A549 (cell line): Measurements from ENCODE around the gene ZNF57. TPM values are rescaled to one million over a fixed set of nuclear protein-coding genes. Genes with fewer than 3 reads are reported as not detected.

Experiments
- ATAC-seq, 2 experiments: fragments of 200-7000 bp in 1 of 2; fragments of >200 bp in 1 of 2; cut with Nextera tagmentation in 1 of 2; cut with Tn5 transposase in 1 of 2; 3 replicates each; pipeline versions ENCODE4 v1.8.0 to v1.9.1; 2018 to 2020; ENCODE audit warnings: mild to moderate bottlenecking in 1 of 2, moderate library complexity in 1 of 2
- CTCF ChIA-PET: fragments of 300-600 bp; sonication (Branson Sonifier 250); formaldehyde crosslinking; extraction: SDS; loops from one replicate; lab custom pipeline; 2021; ENCODE audit warnings: antibody characterized with exemption, inconsistent platforms; lab: Yijun Ruan, JAX
- POLR2A ChIA-PET: fragments of 350-600 bp; formaldehyde crosslinking; extraction: SDS; loops from one replicate; lab custom pipeline; 2021; ENCODE audit warnings: antibody characterized with exemption, inconsistent platforms; lab: Yijun Ruan, JAX
- DNase-seq, 2 experiments: peaks; one replicate each; pipeline versions ENCODE4 v3.0.0 to v3.0.0-alpha.2; 2011 to 2016; ENCODE audit warnings: low read depth in 1 of 2, low spot score in 1 of 2
- FAIRE-seq: peaks from 2 replicates; lab custom pipeline; 2011; peaks lifted over from hg19 to GRCh38; lab: Jason Lieb, UNC
- H3K27ac ChIP-seq, 2 experiments: fragments of >200 bp; sonication (Bioruptor Twin); formaldehyde crosslinking; 3 replicates each; pipeline ENCODE4 v1.5.1; 2016 to 2017
- H3K4me1 ChIP-seq: fragments of >200 bp; sonication (Bioruptor Twin); formaldehyde crosslinking; 3 replicates; pipeline ENCODE4 v1.6.1; 2016
- H3K4me2 ChIP-seq: fragments of >200 bp; sonication (Bioruptor Twin); formaldehyde crosslinking; 3 replicates; pipeline ENCODE4 v1.6.1; 2016
- H3K4me3 ChIP-seq: fragments of >200 bp; sonication (Bioruptor Twin); formaldehyde crosslinking; 3 replicates; pipeline ENCODE4 v1.5.1; 2016
- H3K9me3 ChIP-seq: fragments of >200 bp; sonication (Bioruptor Twin); formaldehyde crosslinking; 3 replicates; pipeline ENCODE4 v1.6.1; 2016
- BHLHE40 ChIP-seq: IDR thresholded peaks from 2 replicates; pipeline ENCODE4 v1.6.1; 2012; ENCODE audit warnings: low read depth, low read length, inconsistent platforms
- CBX2 ChIP-seq: fragments of 200-600 bp; sonication (generic); IDR thresholded peaks from 2 replicates; pipeline ENCODE4 v1.6.1; 2016; ENCODE audit warnings: low read depth, mild to moderate bottlenecking, borderline replicate concordance
- CBX8 ChIP-seq: fragments of 200-600 bp; sonication (generic); IDR thresholded peaks from 2 replicates; pipeline ENCODE4 v1.6.1; 2016
- CHD4 ChIP-seq: fragments of 200-600 bp; sonication (generic); IDR thresholded peaks from 2 replicates; pipeline ENCODE4 v1.6.1; 2016; ENCODE audit warnings: antibody characterized with exemption, mild to moderate bottlenecking, borderline replicate concordance
- EHF ChIP-seq: fragments of 250-450 bp; sonication (Bioruptor Pico); IDR thresholded peaks from 2 replicates; pipeline ENCODE4 v1.5.0; 2020; ENCODE audit warnings: mild to moderate bottlenecking
- EHMT2 ChIP-seq: fragments of 200-600 bp; sonication (generic); IDR thresholded peaks from 2 replicates; pipeline ENCODE4 v1.6.1; 2016; ENCODE audit warnings: antibody characterized with exemption, low read depth, mild to moderate bottlenecking, moderate library complexity
- FOSB ChIP-seq: fragments of 250-450 bp; sonication (Bioruptor Pico); IDR thresholded peaks from 2 replicates; pipeline ENCODE4 v1.5.0; 2020; ENCODE audit warnings: mild to moderate bottlenecking, moderate library complexity
- FOXS1 ChIP-seq: fragments of 250-450 bp; sonication (Bioruptor Pico); IDR thresholded peaks from 2 replicates; pipeline ENCODE4 v1.5.0; 2020; ENCODE audit warnings: mild to moderate bottlenecking, moderate library complexity
- HEYL ChIP-seq: fragments of 250-450 bp; sonication (Bioruptor Pico); IDR thresholded peaks from 2 replicates; pipeline ENCODE4 v1.8.0; 2021; ENCODE audit warnings: mild to moderate bottlenecking, moderate library complexity
- HOXA7 ChIP-seq: fragments of 250-450 bp; sonication (Bioruptor Pico); IDR thresholded peaks from 2 replicates; pipeline ENCODE4 v1.5.0; 2020; ENCODE audit warnings: mild to moderate bottlenecking, moderate library complexity
- JUN ChIP-seq, 2 experiments: fragments of >200 bp; sonication (Bioruptor Twin); formaldehyde crosslinking; IDR thresholded peaks; 2 replicates in 1 of 2; 3 replicates in 1 of 2; pipeline ENCODE4 v1.6.1; 2016 to 2017
- KDM5A ChIP-seq: fragments of 200-600 bp; sonication (generic); IDR thresholded peaks from 2 replicates; pipeline ENCODE4 v1.6.1; 2016; ENCODE audit warnings: antibody characterized with exemption, mild to moderate bottlenecking
- MAFK ChIP-seq: fragments of 450-650 bp; IDR thresholded peaks from 2 replicates; pipeline ENCODE4 v1.6.1; 2014; ENCODE audit not compliant: partially characterized antibody
- MAZ ChIP-seq: fragments of 150-350 bp; IDR thresholded peaks from 2 replicates; pipeline ENCODE4 v1.6.1; 2014; ENCODE audit warnings: antibody characterized with exemption, low read depth, low read length, borderline replicate concordance
- NPAS2 ChIP-seq: fragments of 250-450 bp; sonication (Bioruptor Pico); IDR thresholded peaks from 2 replicates; pipeline ENCODE4 v1.8.0; 2022; ENCODE audit warnings: mild to moderate bottlenecking, moderate library complexity, borderline replicate concordance
- NR3C1 ChIP-seq: fragments of >200 bp; sonication (Bioruptor Twin); formaldehyde crosslinking; IDR thresholded peaks from 3 replicates; pipeline ENCODE4 v1.6.1; 2017
- POLR2AphosphoS2 ChIP-seq: conservative IDR thresholded peaks from 2 replicates; pipeline ENCODE4 v1.6.1; 2012; ENCODE audit warnings: low read length, improper control_type of control experiment, inconsistent platforms
- RAD21 ChIP-seq, 2 experiments: fragments of >200 bp in 1 of 2; sonication (Bioruptor Twin) in 1 of 2; formaldehyde crosslinking in 1 of 2; IDR thresholded peaks in 1 of 2; conservative IDR thresholded peaks in 1 of 2; 2 replicates in 1 of 2; 3 replicates in 1 of 2; pipeline ENCODE4 v1.6.1; 2012 to 2018; ENCODE audit warnings: inconsistent platforms in 1 of 2
- RARB ChIP-seq: fragments of 250-450 bp; sonication (Bioruptor Pico); IDR thresholded peaks from 2 replicates; pipeline ENCODE4 v1.8.0; 2021; ENCODE audit warnings: mild to moderate bottlenecking, moderate library complexity
- RCOR1 ChIP-seq: fragments of 150-350 bp; IDR thresholded peaks from 2 replicates; pipeline ENCODE4 v1.6.1; 2014; ENCODE audit warnings: antibody characterized with exemption, low read length, low read depth
- RFX5 ChIP-seq: fragments of 450-650 bp; IDR thresholded peaks from 2 replicates; pipeline ENCODE4 v1.7.1; 2014; ENCODE audit warnings: antibody characterized with exemption, mild to moderate bottlenecking, moderate library complexity
- RNF2 ChIP-seq: fragments of 200-600 bp; sonication (generic); IDR thresholded peaks from 2 replicates; pipeline ENCODE4 v1.6.1; 2016; ENCODE audit warnings: low read depth, mild to moderate bottlenecking, antibody characterized with exemption, moderate library complexity, borderline replicate concordance
- SREBF2 ChIP-seq: fragments of 450-650 bp; IDR thresholded peaks from 2 replicates; pipeline ENCODE4 v1.6.1; 2014; ENCODE audit warnings: mild to moderate bottlenecking, moderate library complexity
- TP53 ChIP-seq: fragments of 250-450 bp; sonication (Bioruptor Pico); IDR thresholded peaks from 2 replicates; pipeline ENCODE4 v1.5.0; 2021; ENCODE audit warnings: mild to moderate bottlenecking, moderate library complexity
- ZC3H11A ChIP-seq: fragments of 450-650 bp; IDR thresholded peaks from 2 replicates; pipeline ENCODE4 v1.6.1; 2014; ENCODE audit warnings: antibody characterized with exemption, mild to moderate bottlenecking
- WGBS: methylation state at CpG from one replicate; pipeline ENCODE4 v1.1.6; 2017; ENCODE audit errors: missing lambda C conversion rate; 5-methylcytosine and 5-hydroxymethylcytosine counted together
- polyA plus RNA-seq, 4 experiments: library from polyadenylated mRNA; depleted of rRNA in 3 of 4; stranded (reverse); fragments of >200 nt; fragmentation: RNase III in 1 of 4; extraction: RNeasy Plus Mini Kit Qiagen cat#74134 plus additional on column Dnase treatment in 1 of 4; gene quantifications; 2 replicates in 3 of 4; 3 replicates in 1 of 4; pipeline ENCODE4 v1.2.3, GENCODE V29; 2011 to 2017
- TF ChIP-seq, protein P1 (sequence below): IDR thresholded peaks from 2 replicates; pipeline ENCODE4 v1.6.1; 2012
- TF ChIP-seq, protein P2 (sequence below): fragments of >200 bp; sonication (Bioruptor Twin); formaldehyde crosslinking; IDR thresholded peaks from 2 replicates; pipeline ENCODE4 v1.6.1; 2016
- TF ChIP-seq, protein P3 (sequence below): IDR thresholded peaks from 2 replicates; pipeline ENCODE4 v1.6.1; 2012; ENCODE audit warnings: low read depth, borderline replicate concordance
- TF ChIP-seq, protein P4 (sequence below): fragments of 250-450 bp; sonication (Bioruptor Pico); IDR thresholded peaks from 2 replicates; pipeline ENCODE4 v1.5.0; 2021; ENCODE audit warnings: mild to moderate bottlenecking, moderate library complexity, borderline replicate concordance

The ZNF57 gene
- polyA plus RNA-seq, 2 of the 4 experiments (the other 2 are of a cell fraction) = 2.5 to 2.6 TPM

DNA sequence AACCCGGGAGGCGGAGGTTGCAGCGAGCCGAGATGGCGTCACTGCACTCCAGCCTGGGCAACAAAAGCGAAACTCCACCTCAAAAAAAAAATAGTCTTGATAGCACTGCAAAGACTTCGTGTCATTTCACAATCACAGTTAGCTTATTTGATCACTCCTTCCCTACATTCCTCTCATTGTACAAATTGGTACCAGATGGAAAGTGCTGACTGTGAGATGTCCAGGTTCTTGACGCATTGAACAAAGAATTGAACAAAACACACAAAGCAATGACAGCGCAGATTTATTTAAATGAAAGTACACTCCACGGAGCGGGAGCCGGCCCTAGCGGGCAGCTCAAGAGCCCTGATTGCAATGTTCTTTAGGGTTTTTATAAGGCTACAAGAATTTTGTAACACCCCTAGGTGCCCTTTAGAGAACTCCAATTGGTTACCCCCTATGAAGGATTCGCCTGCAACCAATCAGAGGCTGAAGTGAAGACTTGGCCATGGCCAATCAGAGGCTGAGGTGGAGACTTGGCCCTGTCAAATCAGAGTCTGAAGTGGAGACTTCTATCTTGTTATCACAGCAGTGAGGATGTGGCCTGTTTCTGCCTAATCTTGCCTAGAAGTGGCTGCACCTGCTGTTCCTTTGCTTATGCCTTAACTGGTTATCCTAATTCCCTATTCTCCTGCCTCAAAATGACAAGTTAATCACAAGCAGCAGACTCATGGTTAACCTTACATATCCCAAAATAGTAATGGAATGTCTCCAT, 16.9 kb upstream of the ZNF57 start:
- no peak overlapping the region for H3K4me2 ChIP-seq
- 42% methylated on average over 14 of the region's 14 CpGs for WGBS
- FAIRE-seq = no peak
- no peak overlapping the region for H3K27ac ChIP-seq
- ChIA-PET POLR2A (no interaction called here), CTCF (no interaction called here)
- TF ChIP-seq, protein P1, sequence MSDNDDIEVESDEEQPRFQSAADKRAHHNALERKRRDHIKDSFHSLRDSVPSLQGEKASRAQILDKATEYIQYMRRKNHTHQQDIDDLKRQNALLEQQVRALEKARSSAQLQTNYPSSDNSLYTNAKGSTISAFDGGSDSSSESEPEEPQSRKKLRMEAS = no peak
- no peak for TF ChIP-seq RCOR1
- TF ChIP-seq CBX2 = no peak
- TF ChIP-seq MAZ = no peak
- no peak for TF ChIP-seq TP53 (CRISPR knock-in tag)
- TF ChIP-seq BHLHE40 = no peak
- TF ChIP-seq MAFK = no peak
- no peak for TF ChIP-seq FOXS1 (CRISPR knock-in tag)
- TF ChIP-seq EHMT2 = no peak
- TF ChIP-seq, protein P2, sequence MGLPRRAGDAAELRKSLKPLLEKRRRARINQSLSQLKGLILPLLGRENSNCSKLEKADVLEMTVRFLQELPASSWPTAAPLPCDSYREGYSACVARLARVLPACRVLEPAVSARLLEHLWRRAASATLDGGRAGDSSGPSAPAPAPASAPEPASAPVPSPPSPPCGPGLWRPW = no peak
- no peak for TF ChIP-seq ZC3H11A
- no peak for TF ChIP-seq JUN (IDR thresholded peaks at IDR 0.05)
- no peak for TF ChIP-seq CBX8
- TF ChIP-seq RFX5 = no peak
- no peak for TF ChIP-seq RARB (CRISPR knock-in tag)
- no peaks in the 10 kb centered on the region for H3K4me1 ChIP-seq
- no peak for ATAC-seq
- no peak for DNase-seq
- peaks cover 21% of the 10 kb centered on the region; the same call in 2 of the 3 replicates for H3K9me3 ChIP-seq
- no peak overlapping the region for H3K4me3 ChIP-seq

DNA sequence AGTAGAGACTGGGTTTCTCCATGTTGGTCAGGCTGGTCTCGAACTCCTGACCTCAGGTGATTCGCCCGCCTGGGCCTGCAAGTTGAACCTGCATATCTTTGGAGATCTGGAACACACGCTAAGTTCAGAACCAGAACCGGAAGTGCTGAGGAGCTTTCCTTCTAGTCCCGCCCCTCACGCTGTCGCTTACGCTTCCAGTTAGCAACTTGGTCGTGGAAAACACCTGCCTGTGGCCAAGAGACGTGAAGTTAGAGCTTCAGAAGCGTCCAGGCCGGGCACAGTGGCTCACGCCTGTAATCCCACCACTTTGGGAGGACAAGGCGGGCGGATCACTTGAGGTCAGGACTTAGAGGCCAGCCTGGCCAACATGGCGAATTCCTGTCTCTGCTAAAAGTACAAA, 15.0 kb upstream of the ZNF57 start:
- FAIRE-seq (no peak), ATAC-seq (no peak), DNase-seq (no peak)
- no peak overlapping the region for H3K4me2 ChIP-seq
- H3K9me3 ChIP-seq = peaks cover 15% of the 10 kb centered on the region; the same call in 2 of the 3 replicates
- WGBS = 69% methylated on average over 9 of the region's 17 CpGs
- no peaks in the 10 kb centered on the region for H3K4me1 ChIP-seq
- no peak overlapping the region for H3K27ac ChIP-seq
- ChIA-PET POLR2A (no interaction called here), CTCF (interaction anchor here (1.1 kb wide), 1 partner anchor 9 kb away, joined by 3 read pairs; no protein-coding TSS in a partner anchor)
- no peak overlapping the region for H3K4me3 ChIP-seq
- no peak for TF ChIP-seq RAD21 (conservative IDR thresholded peaks at IDR 0.05 in 1 of 2, IDR thresholded peaks at IDR 0.05 in 1 of 2)
- TF ChIP-seq ZC3H11A = no peak
- TF ChIP-seq POLR2AphosphoS2 = no peak
- TF ChIP-seq KDM5A = no peak
- TF ChIP-seq NPAS2 (CRISPR knock-in tag) = no peak
- TF ChIP-seq RCOR1 = no peak
- no peak for TF ChIP-seq HEYL (CRISPR knock-in tag)
- TF ChIP-seq, protein P3, sequence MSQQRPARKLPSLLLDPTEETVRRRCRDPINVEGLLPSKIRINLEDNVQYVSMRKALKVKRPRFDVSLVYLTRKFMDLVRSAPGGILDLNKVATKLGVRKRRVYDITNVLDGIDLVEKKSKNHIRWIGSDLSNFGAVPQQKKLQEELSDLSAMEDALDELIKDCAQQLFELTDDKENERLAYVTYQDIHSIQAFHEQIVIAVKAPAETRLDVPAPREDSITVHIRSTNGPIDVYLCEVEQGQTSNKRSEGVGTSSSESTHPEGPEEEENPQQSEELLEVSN = no peak
- no peak for TF ChIP-seq RNF2
- no peak for TF ChIP-seq EHF (CRISPR knock-in tag)
- no peak for TF ChIP-seq HOXA7 (CRISPR knock-in tag)
- no peak for TF ChIP-seq MAFK
- TF ChIP-seq FOSB (CRISPR knock-in tag) = no peak
- TF ChIP-seq, protein P4, sequence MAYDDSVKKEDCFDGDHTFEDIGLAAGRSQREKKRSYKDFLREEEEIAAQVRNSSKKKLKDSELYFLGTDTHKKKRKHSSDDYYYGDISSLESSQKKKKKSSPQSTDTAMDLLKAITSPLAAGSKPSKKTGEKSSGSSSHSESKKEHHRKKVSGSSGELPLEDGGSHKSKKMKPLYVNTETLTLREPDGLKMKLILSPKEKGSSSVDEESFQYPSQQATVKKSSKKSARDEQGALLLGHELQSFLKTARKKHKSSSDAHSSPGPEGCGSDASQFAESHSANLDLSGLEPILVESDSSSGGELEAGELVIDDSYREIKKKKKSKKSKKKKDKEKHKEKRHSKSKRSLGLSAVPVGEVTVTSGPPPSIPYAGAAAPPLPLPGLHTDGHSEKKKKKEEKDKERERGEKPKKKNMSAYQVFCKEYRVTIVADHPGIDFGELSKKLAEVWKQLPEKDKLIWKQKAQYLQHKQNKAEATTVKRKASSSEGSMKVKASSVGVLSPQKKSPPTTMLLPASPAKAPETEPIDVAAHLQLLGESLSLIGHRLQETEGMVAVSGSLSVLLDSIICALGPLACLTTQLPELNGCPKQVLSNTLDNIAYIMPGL (CRISPR knock-in tag) = no peak
- no peak for TF ChIP-seq CHD4
- TF ChIP-seq NR3C1 = no peak
- TF ChIP-seq SREBF2 = no peak
- TF ChIP-seq, protein P2 = no peak
